Esophagus (tissue), 2 donors: ENCODE data around the gene TNS1. TPM values are rescaled to one million over a fixed set of nuclear protein-coding genes. Genes with fewer than 3 reads are reported as not detected.

Experiments used
- H3K27ac ChIP-seq, 2 donors: one replicate each; pipeline ENCODE4 v1.5.1; 2013; ENCODE audit warnings: low read depth in 2 of 2, mild to moderate bottlenecking in 2 of 2, inconsistent platforms in 1 of 2, low read length in 1 of 2, moderate library complexity in 1 of 2
- H3K27me3 ChIP-seq, 2 donors: one replicate each; pipeline ENCODE4 v1.6.1; 2013; ENCODE audit warnings: low read length in 2 of 2, control low read depth in 1 of 2, mild to moderate bottlenecking in 1 of 2; ENCODE audit not compliant: insufficient read depth in 2 of 2, control insufficient read depth in 1 of 2
- H3K36me3 ChIP-seq, 2 donors: one replicate each; pipeline ENCODE4 v1.6.1; 2013; ENCODE audit warnings: low read length in 1 of 2; ENCODE audit not compliant: control insufficient read depth in 2 of 2, insufficient read depth in 2 of 2
- H3K4me1 ChIP-seq, 2 donors: one replicate each; pipeline ENCODE4 v1.6.1; 2013; ENCODE audit warnings: low read length in 1 of 2; ENCODE audit not compliant: control insufficient read depth in 2 of 2, insufficient read depth in 2 of 2
- H3K4me3 ChIP-seq, 2 donors: one replicate each; pipeline ENCODE4 v1.5.1; 2013; ENCODE audit warnings: low read length in 2 of 2, mild to moderate bottlenecking in 2 of 2, low read depth in 1 of 2, moderate library complexity in 1 of 2
- H3K9me3 ChIP-seq, 2 donors: one replicate each; pipeline ENCODE4 v1.6.1; 2013; ENCODE audit warnings: mild to moderate bottlenecking in 2 of 2, low read depth in 1 of 2, low read length in 1 of 2, moderate library complexity in 1 of 2; ENCODE audit not compliant: control insufficient read depth in 2 of 2, insufficient read depth in 1 of 2
- WGBS, 2 donors: extraction: QIAGEN DNeasy Blood & Tissue Kit; methylation state at CpG; one replicate each; pipeline ENCODE4 v1.1.7; 2013; 5-methylcytosine and 5-hydroxymethylcytosine counted together
- polyA plus RNA-seq, 2 donors: library from polyadenylated mRNA; stranded (reverse); fragments of 200-250 nt; gene quantifications; one replicate each; pipeline ENCODE4 v1.2.3, GENCODE V29; 2013
- donor health status: healthy with polysubstance abuse.
- donor health status: Bipolar disorder and iron deficiency.

TNS1 gene
- polyA plus RNA-seq, 2 donors = 28.3 to 39.0 TPM

DNA sequence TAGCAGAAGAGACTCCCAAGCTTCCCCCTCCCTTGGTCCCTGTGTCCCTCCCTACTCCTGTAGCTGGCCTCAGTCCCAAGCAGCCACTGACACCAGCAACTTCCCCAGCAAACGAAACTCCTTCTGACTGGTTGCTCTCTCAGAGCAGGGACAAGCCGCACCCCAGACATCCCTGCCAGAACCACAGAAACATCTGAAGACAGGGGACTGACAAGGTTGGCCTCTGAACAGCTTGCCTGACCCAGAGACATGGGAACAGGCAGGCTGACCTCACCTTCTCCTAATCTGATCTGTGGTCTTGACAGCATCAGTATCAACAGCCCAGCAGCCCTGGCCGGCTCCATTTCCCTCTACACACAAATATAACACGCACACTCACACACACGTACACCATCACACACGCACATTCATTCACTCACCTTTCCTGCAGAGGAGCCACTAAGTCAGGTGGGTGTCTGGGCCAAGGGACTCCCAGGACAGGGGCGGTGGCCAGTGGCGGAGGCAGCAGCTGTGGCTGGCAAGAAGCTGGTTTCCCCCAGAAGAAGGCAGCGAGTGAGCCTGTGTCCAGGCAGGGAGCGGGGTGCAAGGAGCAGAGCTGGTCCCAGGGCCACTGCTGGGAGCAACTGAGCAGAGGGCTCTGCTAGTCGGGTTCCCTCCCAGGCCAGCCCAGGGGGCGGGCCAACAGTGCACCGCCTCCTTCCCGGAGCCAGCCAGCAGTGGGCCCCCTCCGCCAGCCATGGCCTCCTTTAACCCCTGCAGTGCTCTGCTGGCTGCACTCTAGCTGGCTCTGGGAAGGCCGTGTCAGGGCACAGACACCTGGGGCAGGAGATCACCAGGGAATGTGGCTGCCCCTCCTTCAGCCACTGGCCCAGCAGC lies 59.1 kb downstream of the TNS1 start:
- H3K4me1 ChIP-seq = peaks cover 0 to 13% of the 10 kb centered on the region in 2 donors
- WGBS, 2 donors = 8 to 19% methylated on average over 15 to 16 of the region's 16 CpGs

GRCh38 chr2:217942731-217943335 lies 60.0 kb downstream of the TNS1 start:
- H3K4me3 ChIP-seq = peak overlapping the region; percentile 56 to 62
- H3K27me3 ChIP-seq = no peaks in the 10 kb centered on the region
- peak overlapping the region; percentile 81 to 92 for H3K27ac ChIP-seq
- H3K9me3 ChIP-seq = no peaks in the 10 kb centered on the region
- 35 to 37% methylated on average over 3 of the region's 3 CpGs for WGBS, 2 donors
- no peaks in the 10 kb centered on the region for H3K36me3 ChIP-seq
- H3K4me1 ChIP-seq = peaks cover 0 to 16% of the 10 kb centered on the region in 2 donors

More for the DNA sequence above, 59.1 kb downstream of the TNS1 start:
- no peaks in the 10 kb centered on the region for H3K27me3 ChIP-seq
- no peaks in the 10 kb centered on the region for H3K9me3 ChIP-seq
- peak overlapping the region; percentile 81 to 92 for H3K27ac ChIP-seq
- no peaks in the 10 kb centered on the region for H3K36me3 ChIP-seq
- peak overlapping the region; percentile 56 to 62 for H3K4me3 ChIP-seq

GRCh38 chr2:217941886-217942728 lies 60.7 kb downstream of the TNS1 start:
- no peaks in the 10 kb centered on the region for H3K27me3 ChIP-seq
- H3K4me1 ChIP-seq = peaks cover 0 to 18% of the 10 kb centered on the region in 2 donors
- H3K36me3 ChIP-seq = no peaks in the 10 kb centered on the region
- H3K4me3 ChIP-seq = peak overlapping the region; percentile 49 to 56
- 60 to 62% methylated on average over 8 of the region's 8 CpGs for WGBS, 2 donors
- peak overlapping the region; percentile 81 to 92 for H3K27ac ChIP-seq
- H3K9me3 ChIP-seq = no peaks in the 10 kb centered on the region

DNA sequence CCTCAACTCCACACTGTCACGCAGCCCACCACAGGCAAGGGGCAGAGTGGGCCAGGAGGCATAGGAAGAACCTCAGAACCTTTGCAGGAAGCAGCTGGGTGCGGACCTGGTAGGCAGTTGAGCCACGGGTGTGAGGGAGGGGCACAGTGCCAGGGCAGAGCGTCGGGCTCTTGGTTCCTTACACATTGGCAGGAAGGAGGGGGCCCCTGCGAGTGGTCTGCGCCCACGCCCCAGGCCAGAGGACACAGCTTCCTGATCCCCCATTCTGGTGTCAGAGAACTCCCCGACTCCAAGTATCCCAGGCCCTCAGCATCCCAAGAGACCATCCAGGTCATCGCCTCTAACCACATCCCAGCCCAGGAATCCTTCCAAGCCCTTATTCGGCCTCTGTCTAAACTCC lies 61.5 kb downstream of the TNS1 start:
- Histone ChIP-seq H3K4me1 (peaks cover 0 to 18% of the 10 kb centered on the region in 2 donors), H3K27ac (peak overlapping the region; percentile 81 to 92), H3K27me3 (no peaks in the 10 kb centered on the region), H3K9me3 (no peaks in the 10 kb centered on the region), H3K36me3 (no peaks in the 10 kb centered on the region), H3K4me3 (peak overlapping the region; percentile 49 to 56)
- WGBS, 2 donors = 45 to 47% methylated on average over 11 of the region's 11 CpGs

DNA sequence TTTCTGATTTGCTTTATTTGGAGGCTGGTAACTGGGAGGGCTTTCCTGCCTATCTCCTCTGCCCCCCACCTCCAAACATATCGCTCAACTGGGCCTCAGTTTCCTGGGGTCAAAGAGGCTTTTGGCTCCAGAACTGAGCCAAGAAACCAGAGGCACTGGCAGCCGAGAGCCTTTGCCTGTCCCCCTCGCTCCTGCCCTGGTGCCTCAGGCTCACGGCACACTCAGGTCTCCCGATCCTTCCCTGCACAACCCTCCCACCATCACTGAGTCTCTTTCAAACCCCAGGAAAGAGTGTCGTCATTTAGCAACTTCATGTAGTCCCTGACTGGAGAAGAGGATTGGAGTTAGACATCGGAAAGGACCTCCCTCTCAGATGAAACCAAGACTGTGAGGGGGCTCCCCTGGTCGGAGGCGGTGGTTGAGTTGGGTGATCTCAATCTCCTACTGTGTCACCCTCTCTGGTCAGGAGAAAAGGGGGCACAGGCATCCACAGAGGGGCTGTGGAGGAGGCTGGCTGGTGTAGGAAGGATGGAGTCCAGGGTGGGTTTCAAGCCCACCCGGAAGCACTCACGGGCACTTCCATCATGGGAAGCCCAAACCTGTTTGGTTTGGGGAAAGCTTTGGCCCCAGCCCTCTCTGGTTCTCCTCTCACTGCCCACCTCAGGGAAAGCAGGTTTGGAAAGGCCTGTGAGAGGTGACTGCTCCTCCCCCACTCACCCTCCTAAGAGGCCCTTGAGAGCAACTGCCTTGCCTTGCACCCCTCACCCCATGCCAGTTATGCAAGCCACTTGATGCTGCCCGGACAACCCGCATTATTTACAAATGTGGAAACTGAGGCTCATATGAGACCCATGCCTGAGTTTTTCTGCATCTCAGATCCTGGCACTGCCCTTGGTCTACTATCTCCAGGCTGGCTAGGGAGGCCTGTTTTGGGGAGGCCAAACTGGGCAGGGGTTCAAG lies 62.3 kb downstream of the TNS1 start:
- Histone ChIP-seq H3K27ac (peak overlapping the region; percentile 81 to 92), H3K4me1 (peaks cover 0 to 21% of the 10 kb centered on the region in 2 donors), H3K36me3 (no peaks in the 10 kb centered on the region), H3K9me3 (no peaks in the 10 kb centered on the region), H3K27me3 (no peaks in the 10 kb centered on the region), H3K4me3 (peak overlapping the region; percentile 49 to 56)
- WGBS, 2 donors = 68 to 82% methylated on average over 13 of the region's 13 CpGs

DNA sequence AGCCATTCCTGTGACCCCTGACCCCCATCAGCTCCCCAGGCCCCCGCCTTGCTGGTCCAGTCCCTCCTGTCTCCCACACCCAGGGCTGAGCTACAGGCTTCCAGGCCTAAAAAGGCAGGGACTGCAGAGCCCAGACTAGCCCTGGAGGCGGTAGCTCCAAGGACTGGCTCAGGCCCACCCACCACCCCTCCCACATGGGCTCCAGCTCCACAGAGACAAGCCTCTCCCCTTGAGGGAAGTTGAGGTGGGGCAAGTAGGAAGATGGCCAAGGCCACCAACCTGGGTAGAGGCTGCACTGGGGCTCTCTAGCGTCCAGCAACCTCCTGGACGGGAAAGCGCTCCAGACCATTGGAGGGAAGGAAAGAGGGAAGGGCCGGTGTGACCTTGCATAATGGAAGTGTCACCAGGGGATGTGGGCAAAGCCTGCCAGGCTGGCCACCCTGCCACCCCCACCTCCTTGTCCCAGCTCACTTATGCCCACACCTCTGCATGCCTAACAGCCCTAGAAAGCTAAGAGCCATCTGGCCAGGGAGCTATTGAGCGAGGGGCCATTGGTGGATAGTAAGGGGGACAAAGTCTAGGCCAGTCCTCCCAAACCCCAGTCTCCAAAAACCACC lies 63.1 kb downstream of the TNS1 start:
- no peaks in the 10 kb centered on the region for H3K27me3 ChIP-seq
- H3K4me3 ChIP-seq = peak overlapping the region in 1 of 2 donors; percentile 56
- 68 to 72% methylated on average over 4 to 7 of the region's 7 CpGs for WGBS, 2 donors
- peak overlapping the region; percentile 81 to 92 for H3K27ac ChIP-seq
- no peaks in the 10 kb centered on the region for H3K9me3 ChIP-seq
- no peaks in the 10 kb centered on the region for H3K36me3 ChIP-seq
- peaks cover 0 to 21% of the 10 kb centered on the region in 2 donors for H3K4me1 ChIP-seq

GRCh38 chr2:217939220-217939619 lies 63.6 kb downstream of the TNS1 start:
- Histone ChIP-seq H3K4me3 (no peak overlapping the region), H3K4me1 (peaks cover 0 to 25% of the 10 kb centered on the region in 2 donors)

GRCh38 chr2:217938036-217938435 lies 64.8 kb downstream of the TNS1 start:
- peak overlapping the region; percentile 74 to 83 for H3K27ac ChIP-seq
- H3K4me1 ChIP-seq = peaks cover 4 to 24% of the 10 kb centered on the region in 2 donors
- peak overlapping the region in 1 of 2 donors; percentile 16 for H3K4me3 ChIP-seq
- H3K27me3 ChIP-seq = no peaks in the 10 kb centered on the region
- no peaks in the 10 kb centered on the region for H3K9me3 ChIP-seq
- H3K36me3 ChIP-seq = no peaks in the 10 kb centered on the region
- 41 to 45% methylated on average over 6 of the region's 6 CpGs for WGBS, 2 donors

More at GRCh38 chr2:217939220-217939619, 63.6 kb downstream of the TNS1 start:
- H3K27me3 ChIP-seq = no peaks in the 10 kb centered on the region
- WGBS, 2 donors = 84 to 85% methylated on average over 3 of the region's 3 CpGs
- H3K36me3 ChIP-seq = no peaks in the 10 kb centered on the region
- H3K9me3 ChIP-seq = no peaks in the 10 kb centered on the region
- peak overlapping the region; percentile 81 to 92 for H3K27ac ChIP-seq
